ENCODE results near the gene BFSP2.

- no peak for TF ChIP-seq ARNT (IDR thresholded peaks at IDR 0.05)
- TF ChIP-seq TCF7 (IDR thresholded peaks at IDR 0.05; ENCODE audit: low read depth) = no peak
Observed at GRCh38 chr3:133380481-133381225, 19.2 kb upstream of the BFSP2 start.
